Bronchial epithelial cell (primary cell): ENCODE data around the gene SYNGR1. TPM values are rescaled to one million over a fixed set of nuclear protein-coding genes. Genes with fewer than 3 reads are reported as not detected.

Source experiments
- DNase-seq: peaks from one replicate; pipeline ENCODE4 v3.0.0-alpha.2; 2010; ENCODE audit warnings: low read depth
- FAIRE-seq: peaks from 2 replicates; lab custom pipeline; 2011; peaks lifted over from hg19 to GRCh38; lab: Jason Lieb, UNC
- H3K27me3 ChIP-seq: 2 replicates; pipeline ENCODE4 v1.5.1; 2011; ENCODE audit warnings: low read length; ENCODE audit not compliant: control insufficient read depth, insufficient read depth
- H3K36me3 ChIP-seq: 2 replicates; pipeline ENCODE4 v1.5.1; 2011; ENCODE audit warnings: low read length; ENCODE audit not compliant: control insufficient read depth, insufficient read depth
- H3K4me3 ChIP-seq: 2 replicates; pipeline ENCODE4 v1.5.1; 2011; ENCODE audit warnings: mild to moderate bottlenecking, low read depth, low read length, control low read depth
- CTCF ChIP-seq: IDR thresholded peaks from 2 replicates; pipeline ENCODE4 v1.5.1; 2011; ENCODE audit warnings: mild to moderate bottlenecking, moderate library complexity, low read length, control low read depth, inconsistent platforms; ENCODE audit not compliant: insufficient read depth, severe bottlenecking
- total RNA-seq: library from RNA; depleted of rRNA; stranded (reverse); fragments of >200 nt; gene quantifications from 2 replicates; pipeline ENCODE4 v1.2.1, GENCODE V29; 2014

SYNGR1 gene
- total RNA-seq, 1 donor from 2014 or later: 0.26 TPM

- H3K36me3 ChIP-seq: no peaks in the 10 kb centered on the region
- no peak for TF ChIP-seq CTCF
- FAIRE-seq: no peak
Observed at GRCh38 chr22:39303358-39303757, 46.4 kb upstream of the SYNGR1 start.

GRCh38 chr22:39303892-39304671 lies 45.7 kb upstream of the SYNGR1 start:
- no peak for TF ChIP-seq CTCF
- DNase-seq (no peak), FAIRE-seq (no peak)
- Histone ChIP-seq H3K36me3 (no peaks in the 10 kb centered on the region), H3K4me3 (no peak overlapping the region), H3K27me3 (no peaks in the 10 kb centered on the region)

More at GRCh38 chr22:39303358-39303757, 46.4 kb upstream of the SYNGR1 start:
- DNase-seq: no peak
- Histone ChIP-seq H3K4me3 (no peak overlapping the region), H3K27me3 (no peaks in the 10 kb centered on the region)

- H3K36me3 ChIP-seq: peaks cover 1% of the 10 kb centered on the region
- TF ChIP-seq CTCF: peak; percentile 40
- H3K4me3 ChIP-seq: no peak overlapping the region
- H3K27me3 ChIP-seq: no peaks in the 10 kb centered on the region
- no peak for DNase-seq
- peak; percentile 93 for FAIRE-seq
Observed at GRCh38 chr22:39306456-39307361, 43.1 kb upstream of the SYNGR1 start.

DNA sequence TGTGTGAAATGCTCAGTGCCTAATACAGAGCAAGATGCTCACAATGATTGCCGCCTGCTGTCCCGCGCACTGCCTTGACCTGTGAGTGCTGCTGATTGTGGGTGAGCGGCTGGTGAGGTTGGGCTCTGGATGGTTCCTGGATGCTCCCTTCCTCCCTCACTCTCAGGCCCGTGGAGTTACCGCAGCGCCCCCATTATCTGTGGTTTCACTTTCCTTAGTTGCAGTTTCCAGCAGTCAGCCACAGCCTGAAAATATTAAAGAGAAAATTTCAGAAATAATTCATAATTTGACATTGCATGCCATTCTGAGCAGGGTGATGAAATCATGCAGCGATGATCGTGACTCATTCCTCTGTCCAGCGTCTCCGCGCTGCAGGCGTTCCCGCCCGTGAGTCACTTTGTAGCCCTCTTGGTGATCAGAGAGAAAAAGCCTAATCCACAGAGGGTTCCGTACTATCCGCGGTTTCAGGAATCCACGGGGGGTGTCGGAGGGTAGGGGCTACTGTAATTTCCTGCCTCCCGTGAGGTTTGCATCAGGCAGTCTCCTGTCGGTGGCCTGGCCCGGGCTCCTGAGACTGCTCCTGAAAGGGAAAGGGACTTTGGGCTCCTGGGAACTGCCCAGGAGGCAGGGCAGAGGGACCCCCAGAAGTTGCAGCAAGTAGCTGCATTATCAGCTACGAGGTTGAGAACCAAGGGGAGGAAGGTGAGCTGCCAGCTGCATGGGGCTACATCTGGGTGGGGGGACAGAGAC lies 41.0 kb upstream of the SYNGR1 start:
- peak; percentile 47 for FAIRE-seq
- H3K4me3 ChIP-seq: peak overlapping the region; percentile 5

More for the DNA sequence above, 41.0 kb upstream of the SYNGR1 start:
- H3K36me3 ChIP-seq: peaks cover 17% of the 10 kb centered on the region
- no peak for TF ChIP-seq CTCF
- H3K27me3 ChIP-seq: no peaks in the 10 kb centered on the region
- peak; percentile 86 for DNase-seq
